OCI-LY3 (cell line): ENCODE data around the gene PHOX2B.

Experiments used
- H2AFZ ChIP-seq: fragments of 200-600, 300-600 bp; shearing (Covaris generic); 2 replicates; pipeline ENCODE4 v1.6.0; 2014; ENCODE audit warnings: antibody characterized with exemption, low read depth, low read length
- H3K27ac ChIP-seq: fragments of 200-600, 300-600 bp; sonication (generic); 2 replicates; pipeline ENCODE4 v1.5.1; 2014; ENCODE audit warnings: mild to moderate bottlenecking, low read length, moderate library complexity, mixed read lengths
- H3K27me3 ChIP-seq: fragments of 200-600, 300-600 bp; sonication (generic); 2 replicates; pipeline ENCODE4 v1.6.1; 2014; ENCODE audit warnings: low read depth, low read length, mixed read lengths
- H3K36me3 ChIP-seq: fragments of 200-600, 300-600 bp; sonication (generic); replicated peaks from 2 replicates; pipeline ENCODE3; 2014; ENCODE audit warnings: low read depth, low read length, mixed read lengths
- H3K4me1 ChIP-seq: fragments of 300-600, 200-600 bp; sonication (generic); 2 replicates; pipeline ENCODE4 v1.6.1; 2014; ENCODE audit warnings: low read length, mixed read lengths
- H3K4me2 ChIP-seq: fragments of 200-600, 300-600 bp; sonication (generic); 2 replicates; pipeline ENCODE4 v1.6.1; 2014; ENCODE audit warnings: low read length, mixed read lengths
- H3K4me3 ChIP-seq: fragments of 300-600, 200-600 bp; sonication (generic); 2 replicates; pipeline ENCODE4 v1.5.1; 2014; ENCODE audit warnings: antibody characterized with exemption, mild to moderate bottlenecking, low read length, moderate library complexity
- H3K79me2 ChIP-seq: fragments of 300-600, 200-600 bp; shearing (Covaris generic); 2 replicates; pipeline ENCODE4 v1.6.1; 2014; ENCODE audit warnings: mild to moderate bottlenecking, low read length, mixed read lengths
- H3K9ac ChIP-seq: fragments of 300-600, 200-600 bp; shearing (Covaris generic); 2 replicates; pipeline ENCODE4 v1.6.0; 2014; ENCODE audit warnings: mild to moderate bottlenecking, low read length, moderate library complexity
- H3K9me3 ChIP-seq: fragments of 200-600, 300-600 bp; shearing (Covaris generic); 2 replicates; pipeline ENCODE4 v1.6.1; 2014; ENCODE audit warnings: low read length, mixed read lengths; ENCODE audit not compliant: insufficient read depth
- H4K20me1 ChIP-seq: fragments of 200-600, 300-600 bp; sonication (generic); 2 replicates; pipeline ENCODE4 v1.6.1; 2016; ENCODE audit warnings: low read length, mixed read lengths; ENCODE audit not compliant: insufficient read depth
- CTCF ChIP-seq: fragments of 200-600, 300-600 bp; sonication (generic); IDR thresholded peaks from 2 replicates; pipeline ENCODE4 v1.5.1; 2014; ENCODE audit warnings: antibody characterized with exemption, low read length, low read depth
- EZH2phosphoT487 ChIP-seq: fragments of 200-600 bp; shearing (Covaris generic); IDR thresholded peaks from 2 replicates; pipeline ENCODE4 v1.6.1; 2018; ENCODE audit warnings: antibody characterized with exemption, mixed run types, low read depth

PHOX2B gene

GRCh38 chr4:41747230-41748055 is 1.1 kb downstream of the PHOX2B start:
- peaks cover 13% of the 10 kb centered on the region for H3K79me2 ChIP-seq
- H3K4me3 ChIP-seq = no peak overlapping the region
- H3K27ac ChIP-seq = no peak overlapping the region
- no peak overlapping the region for H3K4me2 ChIP-seq
- no peak overlapping the region for H2AFZ ChIP-seq
- H3K36me3 ChIP-seq = peaks cover 31% of the 10 kb centered on the region
- H3K9me3 ChIP-seq = no peaks in the 10 kb centered on the region; the same call in 1 of the 2 replicates
- no peak for TF ChIP-seq EZH2phosphoT487
- TF ChIP-seq CTCF = no peak
- no peaks in the 10 kb centered on the region for H4K20me1 ChIP-seq
- H3K27me3 ChIP-seq = no peaks in the 10 kb centered on the region
- no peak overlapping the region for H3K9ac ChIP-seq
- peaks cover 4% of the 10 kb centered on the region for H3K4me1 ChIP-seq

DNA sequence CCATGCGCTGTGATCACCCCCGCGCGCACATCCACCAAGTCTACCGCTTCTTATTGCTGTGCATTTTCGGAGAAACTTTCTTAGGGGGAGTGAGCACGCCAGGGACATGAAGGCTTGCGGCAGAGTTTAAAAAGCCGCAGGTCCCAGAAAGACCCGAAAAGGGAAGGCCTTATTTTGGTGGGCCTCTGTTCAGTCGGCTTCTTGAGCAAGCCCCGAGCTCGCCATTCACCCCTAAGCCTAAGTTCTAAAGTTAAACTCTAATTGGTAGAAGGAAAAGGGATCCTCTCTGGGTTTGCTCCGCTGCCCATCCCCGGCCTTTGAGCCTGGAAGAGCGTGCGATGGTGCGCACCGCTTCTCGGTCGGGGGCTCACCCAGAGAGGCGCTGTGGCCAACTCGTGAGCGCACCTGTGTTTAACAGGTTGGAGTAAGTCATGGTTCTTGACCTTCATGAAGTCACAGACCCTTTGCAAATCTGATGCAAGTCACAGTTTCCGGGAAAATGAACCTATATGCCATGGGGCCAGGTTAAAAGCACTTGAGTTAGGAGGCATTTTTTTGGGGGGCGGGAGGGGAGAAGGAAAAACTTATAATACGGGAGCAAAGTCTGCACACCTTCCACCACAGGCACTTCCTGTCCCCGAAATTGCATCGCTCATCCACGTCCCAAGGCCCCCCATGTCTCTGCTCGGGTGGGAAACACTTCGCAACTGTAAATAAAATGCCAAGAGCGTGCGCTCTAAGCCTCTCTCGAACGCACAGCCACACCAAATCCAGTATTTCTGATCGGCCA is 1.9 kb downstream of the PHOX2B start:
- Histone ChIP-seq H3K79me2 (peaks cover 4% of the 10 kb centered on the region), H3K27me3 (no peaks in the 10 kb centered on the region), H3K27ac (no peak overlapping the region), H3K36me3 (peaks cover 23% of the 10 kb centered on the region), H3K4me2 (no peak overlapping the region), H3K4me3 (no peak overlapping the region), H3K9ac (no peak overlapping the region), H2AFZ (no peak overlapping the region), H3K4me1 (no peaks in the 10 kb centered on the region), H4K20me1 (no peaks in the 10 kb centered on the region), H3K9me3 (no peaks in the 10 kb centered on the region)
- TF ChIP-seq CTCF (no peak), EZH2phosphoT487 (no peak)

- Histone ChIP-seq H3K79me2 (no peaks in the 10 kb centered on the region), H3K4me1 (no peaks in the 10 kb centered on the region), H3K36me3 (peaks cover 17% of the 10 kb centered on the region), H3K9me3 (no peaks in the 10 kb centered on the region), H4K20me1 (no peaks in the 10 kb centered on the region), H3K4me3 (no peak overlapping the region), H2AFZ (no peak overlapping the region), H3K9ac (no peak overlapping the region), H3K4me2 (no peak overlapping the region), H3K27ac (no peak overlapping the region), H3K27me3 (no peaks in the 10 kb centered on the region)
- TF ChIP-seq CTCF = no peak
- no peak for TF ChIP-seq EZH2phosphoT487
Measured at GRCh38 chr4:41746025-41746439, 2.5 kb downstream of the PHOX2B start.
